ENCODE results near the gene CRYL1.

Gene CRYL1

GRCh38 chr13:20528452-20528851, 2.8 kb upstream of the CRYL1 start:
- FAIRE-seq = no peak
- DNase-seq (ENCODE audit: low spot score) = no peak

DNA sequence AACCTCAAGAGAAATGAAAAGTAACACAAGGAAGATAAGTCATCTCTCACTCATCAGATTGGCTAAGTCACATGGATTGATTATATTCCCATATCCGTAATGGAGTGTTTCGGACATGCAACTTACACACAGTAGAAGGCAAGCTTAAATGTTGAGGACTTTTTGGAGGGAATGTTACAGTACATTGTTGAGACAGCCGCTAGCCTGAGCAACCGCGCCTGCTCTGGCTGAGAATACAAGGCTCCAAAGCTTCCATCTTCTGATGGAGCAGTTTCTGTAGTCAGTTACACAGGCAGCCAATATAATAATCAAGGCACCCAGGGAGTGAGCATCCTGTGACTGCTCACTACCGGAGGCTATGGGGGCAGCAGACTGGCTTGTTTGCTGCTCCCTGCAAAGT, 1.0 kb upstream of the CRYL1 start:
- no peak for DNase-seq (ENCODE audit: low spot score)
- no peak for FAIRE-seq

GRCh38 chr13:20525144-20525600, 485 bp downstream of the CRYL1 start:
- peak; percentile 11 for DNase-seq (ENCODE audit: low spot score)
- no peak for FAIRE-seq

GRCh38 chr13:20521364-20522115, 4.1 kb downstream of the CRYL1 start:
- FAIRE-seq (no peak), DNase-seq (ENCODE audit: low spot score) (no peak)

- no peak for DNase-seq (ENCODE audit: low spot score)
- FAIRE-seq = no peak
Observed at GRCh38 chr13:20519875-20520274, 5.8 kb downstream of the CRYL1 start.

- DNase-seq (ENCODE audit: low spot score) = no peak
Observed at GRCh38 chr13:20518660-20519100, 7.0 kb downstream of the CRYL1 start.

GRCh38 chr13:20514866-20515265, 10.8 kb downstream of the CRYL1 start:
- no peak for DNase-seq (ENCODE audit: low spot score)
- FAIRE-seq = no peak

More at GRCh38 chr13:20518660-20519100, 7.0 kb downstream of the CRYL1 start:
- no peak for FAIRE-seq

GRCh38 chr13:20513466-20513995, 12.1 kb downstream of the CRYL1 start:
- FAIRE-seq = no peak
- DNase-seq (ENCODE audit: low spot score) = no peak

- DNase-seq (ENCODE audit: low spot score) (no peak), FAIRE-seq (no peak)
Observed at GRCh38 chr13:20512042-20512683, 13.5 kb downstream of the CRYL1 start.

DNA sequence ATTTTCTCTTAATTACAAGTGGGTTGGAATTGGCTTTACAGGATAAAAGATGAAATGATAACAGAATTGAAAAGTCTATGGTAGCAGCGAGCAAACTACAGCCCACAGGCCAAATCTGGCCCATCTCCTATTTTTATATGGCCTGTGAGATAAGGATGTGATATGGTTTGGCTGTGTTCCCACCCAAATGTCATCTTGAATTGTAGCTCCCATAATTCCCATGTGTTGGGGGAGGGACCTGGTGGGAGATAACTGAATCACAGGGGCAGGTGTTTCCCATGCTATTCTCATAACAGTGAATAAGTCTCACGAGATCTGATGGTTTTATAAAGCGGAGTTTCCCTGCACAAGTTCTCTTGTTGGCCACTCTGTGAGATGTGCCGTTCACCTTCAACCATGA, 19.0 kb downstream of the CRYL1 start:
- no peak for DNase-seq (ENCODE audit: low spot score)
- no peak for FAIRE-seq

DNA sequence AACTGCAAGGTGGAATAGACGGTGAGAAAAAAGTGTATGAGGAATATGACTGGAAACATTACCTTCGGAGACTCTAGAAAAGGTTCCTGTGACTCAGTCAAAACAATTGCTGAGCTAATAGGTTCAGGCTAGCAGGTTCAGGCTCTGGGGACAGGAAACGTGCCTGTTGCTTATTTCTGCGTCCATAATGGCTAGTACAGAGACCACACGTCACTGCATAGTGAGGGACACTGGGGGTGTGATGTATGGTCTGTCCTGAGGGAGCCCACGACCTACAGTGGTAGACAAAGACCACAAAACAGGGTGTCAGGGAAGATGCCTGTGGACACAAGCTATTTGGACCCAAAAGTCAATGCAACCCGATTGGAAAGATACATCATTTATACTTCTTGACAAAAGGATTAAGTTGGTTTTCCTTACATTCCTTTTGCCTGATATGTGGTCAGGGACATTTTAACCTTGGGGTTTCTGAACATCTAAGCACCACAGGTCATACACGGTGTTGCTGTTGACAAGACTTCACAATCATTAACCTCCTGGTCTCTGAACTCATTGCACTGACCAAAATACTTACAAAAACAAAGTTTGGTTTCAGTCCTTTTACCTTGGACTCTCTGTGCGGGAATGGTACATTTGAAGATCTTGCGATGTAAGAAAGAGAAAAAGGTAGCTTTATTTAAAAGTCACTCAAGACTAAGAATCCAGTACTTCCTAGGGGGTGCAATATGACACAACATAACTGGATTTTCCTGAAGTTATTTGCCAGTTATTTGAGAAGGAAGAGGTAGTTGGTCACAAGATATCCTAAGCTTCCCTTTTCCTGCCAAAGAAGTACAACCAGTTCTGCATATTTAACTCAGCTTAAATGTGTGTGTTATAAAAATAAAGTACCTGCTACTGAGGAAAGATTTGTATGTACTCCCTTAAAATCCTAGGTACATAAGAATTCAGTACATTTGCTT, 20.0 kb downstream of the CRYL1 start:
- FAIRE-seq (no peak), DNase-seq (ENCODE audit: low spot score) (no peak)

DNA sequence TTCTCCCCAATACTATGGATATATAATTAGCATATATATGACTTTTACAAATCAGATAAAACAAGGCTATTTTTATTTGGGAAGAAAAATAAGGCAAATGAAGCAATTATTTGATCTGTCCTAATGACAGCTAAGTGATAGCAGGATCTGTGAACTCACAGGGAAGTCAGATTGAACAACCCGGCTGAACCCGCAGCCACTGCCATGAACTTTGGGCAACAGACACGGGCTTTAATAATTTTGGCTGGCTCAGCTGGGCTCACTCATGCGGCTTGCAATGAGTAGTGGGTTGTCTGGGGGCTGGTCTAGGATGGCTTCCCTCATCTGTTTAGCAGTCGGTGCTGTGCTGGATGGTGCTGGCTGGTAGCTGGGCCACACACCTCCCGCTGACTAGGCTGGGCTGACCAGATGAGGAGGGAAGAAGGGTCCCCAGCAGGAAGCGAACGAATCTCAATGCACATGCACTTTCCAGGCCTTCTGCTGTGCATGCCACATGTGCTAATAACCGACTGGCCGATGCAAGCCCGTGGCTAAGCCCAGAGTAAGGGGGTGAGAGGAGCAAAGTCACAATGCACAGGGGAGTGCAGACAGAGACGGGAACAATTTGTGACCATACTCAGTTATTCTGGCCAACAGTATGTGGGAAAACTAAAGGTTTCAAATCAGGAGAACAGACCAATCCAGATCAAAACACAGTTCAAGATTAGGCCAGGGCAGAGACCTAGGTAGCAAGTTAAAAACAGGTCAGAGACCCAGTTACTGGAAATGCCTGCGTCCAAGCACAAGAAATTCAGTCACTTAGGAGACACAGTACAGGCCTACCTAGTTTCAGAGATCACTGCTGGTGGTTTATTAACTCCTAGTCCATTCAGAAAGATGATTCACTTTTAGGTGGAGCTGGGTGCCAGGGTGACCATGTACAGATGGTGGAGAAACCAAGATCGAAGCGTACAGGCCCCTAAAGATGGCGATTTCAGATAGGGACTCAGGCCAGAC, 22.3 kb downstream of the CRYL1 start:
- no peak for FAIRE-seq
- no peak for DNase-seq (ENCODE audit: low spot score)

DNA sequence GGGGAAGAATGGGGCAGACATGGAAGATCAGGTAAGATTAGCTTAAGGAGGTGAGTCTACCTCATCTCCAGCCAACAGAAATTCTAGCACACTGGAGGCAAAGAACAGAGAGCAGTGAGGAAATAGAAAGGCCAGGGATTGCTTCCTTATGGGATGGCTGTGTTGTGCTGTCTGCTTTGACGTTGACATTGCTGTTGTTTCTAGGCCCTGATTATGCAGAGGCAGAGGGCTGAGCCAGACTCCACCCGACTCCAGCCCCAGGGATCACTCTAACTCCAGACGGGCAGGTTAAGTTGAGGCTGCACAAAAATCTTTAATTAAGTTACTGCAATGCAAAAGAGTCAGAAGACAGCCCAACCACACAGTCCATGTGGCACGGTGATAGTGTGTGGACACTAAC, 24.1 kb downstream of the CRYL1 start:
- DNase-seq (ENCODE audit: low spot score) (no peak), FAIRE-seq (no peak)

DNA sequence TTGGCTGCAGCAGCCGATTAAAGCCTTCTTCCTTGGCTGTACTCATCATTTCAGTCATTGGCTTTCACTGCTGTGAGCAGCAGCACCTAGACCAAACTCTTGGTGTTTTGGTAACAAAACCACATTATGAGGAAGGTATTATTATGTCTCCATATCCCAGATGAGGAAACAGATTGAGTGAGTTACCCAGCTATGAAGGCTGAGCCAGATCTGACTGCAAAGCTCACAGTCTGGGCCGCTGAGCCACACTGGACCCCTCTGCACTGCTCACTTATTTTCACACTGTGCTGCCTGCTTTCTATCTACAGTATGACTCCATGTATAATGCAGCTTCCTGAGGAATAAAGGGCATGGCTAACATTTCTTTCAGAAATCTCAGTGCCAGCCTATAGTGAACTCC, 24.5 kb downstream of the CRYL1 start:
- DNase-seq (ENCODE audit: low spot score) (no peak), FAIRE-seq (no peak)

- FAIRE-seq (no peak), DNase-seq (ENCODE audit: low spot score) (no peak)
Observed at GRCh38 chr13:20499986-20500385, 25.7 kb downstream of the CRYL1 start.

GRCh38 chr13:20498659-20499058, 27.0 kb downstream of the CRYL1 start:
- DNase-seq (ENCODE audit: low spot score) = no peak
- FAIRE-seq = no peak

DNA sequence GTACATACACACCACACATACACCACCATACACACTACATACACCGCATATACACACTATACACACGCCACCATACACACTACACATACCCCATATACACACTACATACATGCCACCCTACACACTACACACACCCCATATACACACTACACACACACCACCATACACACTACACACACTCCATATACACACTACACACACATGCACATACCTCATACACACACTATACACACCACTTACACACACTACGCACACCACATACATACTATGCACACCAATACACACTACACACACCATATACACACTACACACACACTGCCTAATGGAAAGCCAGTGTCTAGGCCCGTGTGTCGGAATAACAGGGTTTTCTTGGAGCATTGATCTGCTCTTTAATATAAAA, 27.5 kb downstream of the CRYL1 start:
- DNase-seq (ENCODE audit: low spot score) (no peak), FAIRE-seq (peak; percentile 90)

- FAIRE-seq = peak; percentile 89
- no peak for DNase-seq (ENCODE audit: low spot score)
Observed at GRCh38 chr13:20497006-20497775, 28.5 kb downstream of the CRYL1 start.
